ENCODE results near the gene BTBD7.
"Not testable (repeated sequence)": the region's sequence is repeated elsewhere in the genome, so short reads cannot be mapped to it uniquely, and the experiment has no call there.

BTBD7 gene

GRCh38 chr14:93245764-93246420 lies 86.9 kb downstream of the BTBD7 start:
- DNase-seq = no peak

- DNase-seq = no peak
These were observed 92.2 kb downstream of the BTBD7 start for GRCh38 chr14:93240678-93241000.

GRCh38 chr14:93239869-93240677 lies 92.8 kb downstream of the BTBD7 start:
- DNase-seq = no peak

GRCh38 chr14:93234798-93235197 lies 98.0 kb downstream of the BTBD7 start:
- no peak for DNase-seq

GRCh38 chr14:93233078-93233477 lies 99.8 kb downstream of the BTBD7 start:
- DNase-seq = not testable (repeated sequence)

- DNase-seq = no peak
These were observed 100.7 kb downstream of the BTBD7 start for GRCh38 chr14:93232159-93232558.

- no peak for DNase-seq
These were observed 101.5 kb downstream of the BTBD7 start for GRCh38 chr14:93231129-93231979.

GRCh38 chr14:93230539-93230938 lies 102.3 kb downstream of the BTBD7 start:
- DNase-seq = no peak

GRCh38 chr14:93228550-93228949 lies 104.3 kb downstream of the BTBD7 start:
- no peak for DNase-seq

GRCh38 chr14:93223565-93223964 lies 109.3 kb downstream of the BTBD7 start:
- no peak for DNase-seq

- DNase-seq = no peak
These were observed 112.3 kb downstream of the BTBD7 start for GRCh38 chr14:93220509-93220908.

GRCh38 chr14:93219103-93219726 lies 113.6 kb downstream of the BTBD7 start:
- DNase-seq = peak in 1 of 2 donors; percentile 33

GRCh38 chr14:93214598-93214997 lies 118.2 kb downstream of the BTBD7 start:
- no peak for DNase-seq

GRCh38 chr14:93212432-93212831 lies 120.4 kb downstream of the BTBD7 start:
- DNase-seq = no peak

GRCh38 chr14:93207468-93208308 lies 125.1 kb downstream of the BTBD7 start:
- peak; percentile 24 to 32 for DNase-seq

GRCh38 chr14:93206793-93207467 lies 125.9 kb downstream of the BTBD7 start, which contains the start of the genes GON7 and UBR7:
Gene GON7, minus strand, starts transcription at chr14:93207065. Its CDS starts 28 bp downstream, at chr14:93207037.
Gene UBR7, plus strand, starts transcription at chr14:93207256. Its CDS starts 36 bp downstream, at chr14:93207292.
- peak; percentile 91 for DNase-seq

- DNase-seq = no peak
These were observed 131.6 kb downstream of the BTBD7 start for GRCh38 chr14:93201155-93201704.

GRCh38 chr14:93200553-93200952 lies 132.3 kb downstream of the BTBD7 start:
- no peak for DNase-seq

GRCh38 chr14:93199031-93199430 lies 133.8 kb downstream of the BTBD7 start:
- no peak for DNase-seq

GRCh38 chr14:93195316-93195999 lies 137.4 kb downstream of the BTBD7 start:
- no peak for DNase-seq
